Measurements from ENCODE around the gene POU4F2.

POU4F2 gene, protein sequence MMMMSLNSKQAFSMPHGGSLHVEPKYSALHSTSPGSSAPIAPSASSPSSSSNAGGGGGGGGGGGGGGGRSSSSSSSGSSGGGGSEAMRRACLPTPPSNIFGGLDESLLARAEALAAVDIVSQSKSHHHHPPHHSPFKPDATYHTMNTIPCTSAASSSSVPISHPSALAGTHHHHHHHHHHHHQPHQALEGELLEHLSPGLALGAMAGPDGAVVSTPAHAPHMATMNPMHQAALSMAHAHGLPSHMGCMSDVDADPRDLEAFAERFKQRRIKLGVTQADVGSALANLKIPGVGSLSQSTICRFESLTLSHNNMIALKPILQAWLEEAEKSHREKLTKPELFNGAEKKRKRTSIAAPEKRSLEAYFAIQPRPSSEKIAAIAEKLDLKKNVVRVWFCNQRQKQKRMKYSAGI

DNA sequence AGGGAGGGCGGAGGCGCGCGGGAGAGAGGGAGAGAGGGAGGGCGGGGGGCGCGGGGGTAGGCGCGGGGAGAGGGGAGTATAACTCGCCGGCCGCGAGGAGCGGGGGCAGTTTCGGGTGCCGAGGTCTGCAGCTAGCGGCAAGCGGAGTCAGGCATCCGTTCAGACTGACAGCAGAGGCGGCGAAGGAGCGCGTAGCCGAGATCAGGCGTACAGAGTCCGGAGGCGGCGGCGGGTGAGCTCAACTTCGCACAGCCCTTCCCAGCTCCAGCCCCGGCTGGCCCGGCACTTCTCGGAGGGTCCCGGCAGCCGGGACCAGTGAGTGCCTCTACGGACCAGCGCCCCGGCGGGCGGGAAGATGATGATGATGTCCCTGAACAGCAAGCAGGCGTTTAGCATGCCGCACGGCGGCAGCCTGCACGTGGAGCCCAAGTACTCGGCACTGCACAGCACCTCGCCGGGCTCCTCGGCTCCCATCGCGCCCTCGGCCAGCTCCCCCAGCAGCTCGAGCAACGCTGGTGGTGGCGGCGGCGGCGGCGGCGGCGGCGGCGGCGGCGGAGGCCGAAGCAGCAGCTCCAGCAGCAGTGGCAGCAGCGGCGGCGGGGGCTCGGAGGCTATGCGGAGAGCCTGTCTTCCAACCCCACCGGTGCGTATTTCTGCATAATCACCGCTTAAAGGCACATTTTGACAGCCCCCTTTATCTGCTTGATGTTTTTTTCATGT is at the start of gene POU4F2:
Gene POU4F2 (plus strand): TSS at position 108 of the 720 bp plus-strand sequence. CDS start 248 bp downstream, at position 356.
- DNase-seq, result no peak

DNA sequence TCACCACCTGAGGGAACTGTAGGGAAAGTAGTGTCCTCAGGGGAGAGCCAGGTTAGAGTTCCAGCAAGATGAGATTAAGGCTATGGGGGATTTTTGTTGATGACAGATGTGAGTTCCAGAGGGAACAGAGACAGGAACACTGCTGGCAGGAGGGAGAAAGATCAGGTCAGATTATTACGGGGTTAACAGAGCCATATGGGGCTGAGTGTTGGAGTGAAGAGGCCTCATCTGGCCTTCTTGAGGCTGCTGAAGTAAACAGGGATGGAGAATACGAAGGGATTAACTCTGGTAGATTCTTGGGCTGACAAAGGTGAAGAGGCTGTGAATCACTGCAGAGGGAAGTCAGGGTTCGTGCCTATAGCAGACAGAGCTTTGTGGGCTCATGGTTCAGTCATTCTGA is 47.9 kb upstream of the POU4F2 start:
- no peak for DNase-seq

DNA sequence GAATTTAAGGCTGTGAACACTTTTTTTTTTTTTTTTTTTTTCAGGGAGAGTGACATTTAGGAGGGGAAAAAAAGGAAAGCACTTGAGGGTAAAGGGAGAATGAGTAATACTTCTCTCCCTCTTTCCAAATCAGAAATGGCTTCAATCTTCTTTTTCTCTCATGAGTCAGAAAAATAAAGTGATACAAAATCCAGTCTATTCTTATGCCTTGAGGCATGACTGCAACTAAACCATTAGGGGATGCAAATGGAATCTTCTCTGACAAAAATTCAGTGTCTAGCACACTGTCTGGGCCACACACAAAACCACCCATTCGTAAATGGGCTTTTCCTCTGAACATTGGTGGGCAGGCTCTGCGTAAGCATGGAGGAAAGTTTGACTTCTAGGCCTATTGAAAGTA is 46.7 kb upstream of the POU4F2 start:
- DNase-seq, result no peak

DNA sequence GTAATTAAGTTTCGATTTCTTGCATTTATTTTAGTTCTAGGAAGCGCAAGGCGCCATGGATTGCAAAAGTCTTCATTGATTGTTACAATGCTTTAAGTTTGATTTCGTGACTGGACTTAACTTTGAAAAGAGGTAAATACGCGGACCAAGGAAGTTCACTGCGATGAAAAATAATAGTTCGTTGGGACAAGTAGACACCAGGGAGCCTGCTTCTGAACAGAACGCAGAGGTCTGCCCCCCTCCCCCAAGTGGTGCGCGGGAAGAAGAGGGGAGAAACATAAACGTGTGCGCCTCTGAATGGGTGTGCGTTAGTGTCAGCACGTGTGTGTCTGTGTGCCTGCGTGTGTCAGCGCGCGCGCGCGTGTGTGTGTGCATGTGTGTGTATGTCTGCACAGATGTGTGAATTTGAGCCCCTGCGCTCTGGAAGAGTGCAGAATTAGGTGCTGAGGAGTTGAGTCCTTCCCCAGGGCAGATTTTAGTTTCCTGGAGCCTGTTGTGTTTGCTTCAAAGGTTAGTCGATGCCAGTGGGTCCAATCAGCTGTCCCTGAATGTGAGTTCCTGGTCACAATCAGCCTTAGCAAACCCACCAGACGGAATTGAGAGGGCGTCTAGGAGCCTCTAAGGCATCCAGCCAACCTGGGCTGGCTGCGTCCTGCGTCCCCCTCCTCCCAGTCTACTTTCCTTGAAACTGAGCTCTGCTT is 5.8 kb upstream of the POU4F2 start:
- DNase-seq, result no peak

DNA sequence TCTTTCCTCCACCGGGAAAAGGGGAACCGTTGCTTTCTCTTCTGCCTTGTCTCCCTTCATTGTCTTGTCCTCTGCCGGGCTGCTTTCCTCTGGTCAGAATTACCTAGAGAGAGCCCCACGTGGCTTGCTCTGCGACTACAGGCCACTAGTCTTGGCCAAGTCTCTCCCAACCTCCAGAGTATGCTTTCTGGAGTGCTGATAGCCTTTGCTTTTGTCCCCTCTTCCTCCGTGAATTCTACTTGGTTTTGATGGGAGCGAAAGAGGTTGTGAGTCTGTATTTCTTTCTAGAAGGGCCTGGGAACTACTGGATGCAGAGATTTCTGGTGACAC is 5.3 kb upstream of the POU4F2 start:
- no peak for DNase-seq

DNA sequence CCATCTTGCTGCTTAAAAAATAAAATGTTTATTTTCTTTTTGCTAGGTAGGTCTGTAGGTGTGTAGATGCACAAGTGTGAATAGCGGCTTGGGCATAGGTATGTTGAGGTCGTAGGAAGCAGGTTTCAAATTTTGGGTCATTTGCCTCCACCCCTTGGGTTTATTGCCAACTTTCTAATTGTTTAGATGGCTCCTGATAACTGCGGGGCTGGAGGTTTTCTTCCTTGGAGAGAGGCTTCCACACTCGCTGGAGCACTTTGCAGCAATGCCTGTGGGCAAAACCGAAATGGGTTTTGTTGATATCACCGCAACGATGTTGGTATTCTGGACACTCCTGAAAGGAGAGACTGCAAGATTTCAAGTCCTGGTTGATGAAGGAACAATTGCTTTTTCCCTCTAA is 3.9 kb upstream of the POU4F2 start:
- DNase-seq, result no peak

DNA sequence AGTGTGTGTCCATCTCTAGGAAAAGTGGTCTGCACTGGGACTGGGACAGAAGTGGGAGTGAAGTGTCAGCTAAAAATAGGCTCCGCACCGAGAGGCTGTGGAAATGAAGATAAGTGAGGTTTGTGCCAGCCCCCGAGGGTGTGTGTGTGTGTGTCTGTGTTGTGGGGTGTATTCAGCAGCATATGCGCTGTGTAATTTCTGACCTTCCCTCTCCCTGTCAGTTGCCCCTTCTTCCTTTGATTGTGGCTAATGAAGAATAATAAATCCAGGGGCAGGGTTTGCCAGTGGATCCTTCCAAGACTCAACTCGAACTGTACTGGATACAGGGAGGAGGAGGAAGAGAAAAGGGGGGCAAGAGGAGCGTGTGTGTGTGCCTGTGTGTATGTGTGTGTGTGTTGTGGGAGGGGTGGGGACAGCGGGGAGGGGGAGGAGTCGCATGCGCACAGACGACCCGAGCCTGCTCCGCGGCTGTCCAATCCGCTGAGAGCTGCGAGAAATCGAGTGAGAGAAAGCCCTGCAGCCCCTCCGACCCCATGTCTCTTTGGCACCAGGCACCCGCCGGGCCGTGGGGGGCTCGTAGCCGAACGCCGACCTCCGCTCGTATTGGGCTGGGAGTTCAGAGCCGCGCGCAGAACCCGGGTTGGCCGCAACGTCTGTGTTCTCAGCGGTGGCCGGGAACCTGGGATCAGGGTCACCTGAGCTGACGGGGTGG is 916 bp upstream of the POU4F2 start:
- DNase-seq, result no peak

DNA sequence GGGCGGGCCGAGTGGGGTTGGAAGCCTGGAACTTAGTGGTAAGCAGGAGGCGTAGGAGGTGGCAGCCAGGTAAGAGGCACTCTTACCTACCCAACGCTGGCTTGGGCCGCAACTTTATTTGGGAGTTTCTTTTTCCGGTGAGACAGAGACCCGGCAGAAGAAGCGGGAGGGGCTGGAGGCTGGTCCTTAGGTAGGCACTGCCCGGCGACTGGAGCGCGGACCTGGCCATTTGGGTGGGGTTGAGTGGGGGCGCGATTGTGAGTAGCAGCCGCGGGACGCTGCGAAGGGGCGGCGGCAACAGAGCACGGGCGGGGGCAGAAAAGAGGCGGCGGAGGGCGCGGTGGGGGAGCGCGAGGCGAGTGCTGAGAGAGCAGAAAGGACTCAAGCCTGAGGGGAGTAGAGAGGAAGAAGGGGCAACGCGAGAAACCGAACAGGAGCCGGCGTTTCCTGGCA is 334 bp upstream of the POU4F2 start:
- DNase-seq, result no peak

DNA sequence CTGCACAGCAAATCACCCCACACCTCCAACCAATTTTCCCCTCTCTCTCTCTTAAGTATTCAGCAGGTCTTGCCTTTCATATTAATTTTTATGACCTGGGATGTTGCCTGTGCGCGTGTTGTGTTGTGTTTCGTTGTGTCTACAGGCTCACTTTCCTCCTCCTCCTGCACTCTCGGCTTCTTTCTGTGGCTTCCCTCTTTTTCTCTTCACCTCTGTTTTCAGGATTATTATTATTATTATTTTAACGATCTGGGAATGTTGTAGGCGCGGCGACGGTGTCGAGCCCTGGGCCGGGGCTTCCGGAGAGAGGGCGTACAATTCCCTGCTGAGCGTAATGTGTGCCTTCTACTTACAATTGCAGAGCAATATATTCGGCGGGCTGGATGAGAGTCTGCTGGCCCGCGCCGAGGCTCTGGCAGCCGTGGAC is 826 bp downstream of the POU4F2 start:
- no peak for DNase-seq

DNA sequence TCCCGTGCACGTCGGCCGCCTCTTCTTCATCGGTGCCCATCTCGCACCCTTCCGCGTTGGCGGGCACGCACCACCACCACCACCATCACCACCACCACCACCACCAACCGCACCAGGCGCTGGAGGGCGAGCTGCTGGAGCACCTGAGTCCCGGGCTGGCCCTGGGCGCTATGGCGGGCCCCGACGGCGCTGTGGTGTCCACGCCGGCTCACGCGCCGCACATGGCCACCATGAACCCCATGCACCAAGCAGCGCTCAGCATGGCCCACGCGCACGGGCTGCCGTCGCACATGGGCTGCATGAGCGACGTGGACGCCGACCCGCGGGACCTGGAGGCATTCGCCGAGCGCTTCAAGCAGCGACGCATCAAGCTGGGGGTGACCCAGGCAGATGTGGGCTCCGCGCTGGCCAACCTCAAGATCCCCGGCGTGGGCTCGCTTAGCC is 1.4 kb downstream of the POU4F2 start:
- DNase-seq, result no peak

DNA sequence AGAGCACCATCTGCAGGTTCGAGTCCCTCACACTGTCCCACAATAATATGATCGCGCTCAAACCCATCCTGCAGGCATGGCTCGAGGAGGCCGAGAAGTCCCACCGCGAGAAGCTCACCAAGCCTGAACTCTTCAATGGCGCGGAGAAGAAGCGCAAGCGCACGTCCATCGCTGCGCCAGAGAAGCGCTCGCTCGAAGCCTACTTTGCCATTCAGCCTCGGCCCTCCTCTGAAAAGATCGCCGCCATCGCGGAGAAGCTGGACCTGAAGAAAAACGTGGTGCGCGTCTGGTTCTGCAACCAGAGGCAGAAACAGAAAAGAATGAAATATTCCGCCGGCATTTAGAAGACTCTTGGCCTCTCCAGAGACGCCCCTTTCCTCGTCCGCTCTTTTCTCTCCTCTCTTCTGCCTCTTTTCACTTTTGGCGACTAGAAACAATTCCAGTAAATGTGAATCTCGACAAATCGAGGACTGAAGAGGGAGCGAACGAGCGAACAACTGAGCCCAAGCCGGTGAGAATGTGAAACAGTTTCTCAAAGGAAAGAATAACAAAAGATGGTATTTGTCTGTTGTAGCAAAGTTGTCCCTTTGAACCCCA is 1.9 kb downstream of the POU4F2 start:
- DNase-seq, result no peak

DNA sequence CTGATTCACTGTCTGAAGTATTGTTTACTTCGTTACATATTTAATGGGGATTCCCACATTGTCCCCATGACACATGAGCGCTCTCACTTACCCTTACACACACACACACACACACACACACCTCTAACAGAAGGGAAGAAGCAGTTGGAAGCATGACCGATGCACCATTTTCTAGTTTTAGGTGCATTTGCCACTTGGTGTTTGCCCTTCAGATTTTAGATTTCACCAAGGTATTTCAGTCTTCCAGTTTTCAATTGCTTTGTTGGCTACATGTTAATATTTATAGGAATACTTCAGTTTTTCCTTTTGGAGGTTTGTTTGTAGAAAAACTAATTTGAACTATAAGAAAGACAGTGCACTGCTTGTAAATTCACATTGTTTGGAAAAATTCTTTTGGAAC is 3.1 kb downstream of the POU4F2 start:
- no peak for DNase-seq

DNA sequence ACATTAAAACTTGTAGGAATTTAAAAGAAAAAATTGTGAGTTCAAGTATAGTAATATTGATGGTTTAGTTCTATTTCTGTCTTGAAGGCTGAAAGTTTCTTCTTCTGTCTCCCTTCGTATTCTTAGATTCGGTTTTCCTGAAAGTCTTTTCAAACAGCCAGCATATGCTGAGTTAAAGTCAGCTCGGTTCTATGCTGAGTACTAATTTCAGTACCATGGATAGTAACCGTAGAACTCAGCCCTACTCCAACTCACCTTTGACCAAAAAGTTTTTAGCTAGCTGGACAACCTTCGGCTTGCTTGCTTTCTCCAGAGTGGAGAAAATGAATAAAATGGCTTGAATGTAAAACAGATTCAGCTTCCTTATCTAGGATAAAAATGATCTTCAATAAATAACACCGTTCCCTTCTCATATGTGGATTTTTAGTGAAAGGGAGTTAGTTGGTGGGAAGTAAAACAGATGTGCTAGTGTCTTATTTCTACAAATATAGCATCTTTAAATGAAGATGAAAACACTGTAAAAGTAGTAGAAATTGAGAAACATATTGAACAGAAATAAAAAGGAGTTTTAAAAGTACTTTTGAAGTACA is 5.2 kb downstream of the POU4F2 start:
- no peak for DNase-seq

DNA sequence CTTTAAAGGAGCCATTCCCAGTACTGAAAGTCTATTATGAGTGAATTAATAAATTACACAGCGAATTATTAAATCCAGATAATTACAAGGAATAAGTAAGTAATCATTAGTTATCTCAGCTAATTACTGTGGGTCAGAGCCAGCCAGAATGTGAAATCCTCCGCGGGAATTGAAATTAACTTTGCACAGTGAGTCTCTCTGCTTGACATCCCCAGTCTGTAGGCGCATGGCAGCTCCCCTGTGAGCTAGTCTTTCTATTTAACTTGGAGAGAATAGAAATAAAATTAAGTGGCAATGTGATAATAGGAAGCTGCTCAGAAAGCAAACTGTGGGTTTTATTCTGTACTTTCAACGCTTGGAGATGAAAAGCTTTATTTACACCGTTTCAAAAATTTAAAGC is 7.2 kb downstream of the POU4F2 start:
- DNase-seq, result no peak

DNA sequence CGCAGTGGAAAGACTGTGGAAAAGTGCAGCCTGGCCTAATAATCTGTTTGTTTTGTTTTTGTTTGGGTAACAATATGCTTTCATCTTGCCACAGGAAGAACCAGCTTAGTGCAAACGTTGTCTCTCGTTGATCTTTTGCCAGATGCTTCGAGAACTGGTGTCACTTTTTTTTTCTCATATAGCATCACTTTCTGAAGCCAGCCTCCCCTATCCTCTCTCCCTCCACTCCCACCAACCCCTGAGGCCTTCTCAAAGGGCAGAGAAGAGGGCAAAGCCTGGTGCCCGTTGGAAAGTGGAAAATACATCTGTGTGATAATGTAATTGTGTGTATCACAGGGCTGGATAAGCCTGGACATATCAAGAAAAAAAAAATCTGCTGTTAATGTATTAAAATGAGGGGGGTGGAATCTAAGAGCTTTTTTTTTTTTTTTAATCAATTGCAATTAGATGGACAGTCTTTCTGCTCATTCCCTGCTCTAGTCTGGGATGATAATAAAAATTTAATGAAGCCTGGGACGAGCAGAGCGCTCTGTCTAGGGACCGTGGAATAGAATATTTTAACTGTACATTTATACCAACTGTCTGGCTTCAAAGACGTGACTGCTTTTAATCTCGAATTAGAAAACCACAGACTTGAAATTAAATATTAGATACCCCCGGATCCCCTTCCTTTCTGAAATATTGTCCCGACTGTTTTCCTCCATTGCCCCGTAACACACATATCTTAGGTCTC is 8.1 kb downstream of the POU4F2 start:
- no peak for DNase-seq

DNA sequence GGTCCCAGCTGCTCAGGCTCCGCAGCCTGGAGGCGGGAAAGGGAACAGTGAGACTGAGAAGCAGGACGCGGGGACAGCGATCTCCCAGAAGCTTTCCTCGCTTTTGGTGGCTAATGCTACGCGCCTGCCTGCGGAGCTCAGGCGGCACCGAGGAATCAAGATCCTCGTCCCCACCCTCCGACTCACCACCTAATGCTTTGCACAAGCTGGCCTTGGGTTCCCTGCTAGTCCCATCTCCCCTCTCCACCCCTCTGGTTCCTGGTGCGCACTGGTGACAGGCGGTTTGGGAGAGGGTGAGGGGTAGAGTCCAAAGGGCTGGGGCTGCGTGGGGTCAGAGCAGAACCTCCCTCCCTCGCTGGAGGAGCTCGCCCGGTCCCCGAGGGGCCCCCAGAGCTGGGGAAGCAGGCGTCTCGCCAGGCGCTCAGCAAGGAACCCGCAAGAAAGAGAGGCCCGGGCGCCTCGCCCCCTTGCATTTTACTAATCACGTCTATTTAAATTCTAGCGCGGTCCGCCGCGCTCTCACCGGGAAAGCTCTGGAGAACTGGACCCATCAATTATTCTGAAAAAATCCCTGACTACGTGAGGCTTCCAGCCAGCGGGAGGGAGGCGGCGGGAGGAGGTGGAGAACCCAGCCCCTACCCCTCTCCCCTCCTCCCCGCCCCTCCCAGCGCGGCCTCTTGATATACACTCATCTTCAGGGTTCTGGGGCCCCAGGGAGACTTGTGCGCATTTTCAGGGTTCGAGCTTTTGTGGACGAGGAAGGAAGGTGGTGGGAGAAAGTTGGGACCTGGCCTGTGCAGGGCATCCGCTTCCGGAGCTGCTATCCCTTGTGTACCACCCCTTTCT is 9.1 kb downstream of the POU4F2 start:
- DNase-seq, result no peak

DNA sequence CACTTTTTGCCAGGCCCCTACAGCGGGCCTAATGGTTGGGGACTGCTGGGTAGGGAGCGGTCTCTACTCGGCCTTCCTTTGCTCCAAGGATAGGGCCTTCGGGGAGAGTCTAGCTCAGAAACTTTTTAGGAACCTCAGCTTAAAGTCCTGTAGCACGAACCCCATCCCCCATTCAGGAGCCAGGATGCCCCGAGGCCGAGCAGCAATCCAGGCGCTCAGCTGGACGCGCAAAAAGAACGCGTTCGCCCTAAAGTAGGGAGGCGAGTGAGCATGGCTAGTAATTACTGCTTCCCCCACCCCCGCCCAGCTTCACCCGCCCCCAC is 9.7 kb downstream of the POU4F2 start:
- DNase-seq, result no peak

DNA sequence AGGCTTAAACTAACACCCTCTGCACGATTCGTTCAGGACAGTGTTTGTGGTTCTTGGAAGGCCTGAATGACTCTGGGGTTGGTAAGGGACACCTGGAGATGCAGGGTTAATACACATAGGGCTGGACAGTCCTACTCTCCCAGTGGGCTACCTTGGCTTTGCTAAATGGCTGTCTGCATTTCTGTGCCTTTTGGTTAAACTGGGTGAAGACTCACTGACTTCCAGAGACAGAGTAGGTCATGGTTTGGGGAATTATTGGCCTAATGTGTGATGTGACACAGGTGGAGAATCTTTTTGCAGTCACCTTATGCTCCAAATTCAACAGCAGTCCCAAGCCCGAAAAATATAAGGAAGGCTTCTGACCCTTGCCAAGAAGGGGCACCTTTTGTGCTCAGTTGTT is 10.5 kb downstream of the POU4F2 start:
- no peak for DNase-seq

DNA sequence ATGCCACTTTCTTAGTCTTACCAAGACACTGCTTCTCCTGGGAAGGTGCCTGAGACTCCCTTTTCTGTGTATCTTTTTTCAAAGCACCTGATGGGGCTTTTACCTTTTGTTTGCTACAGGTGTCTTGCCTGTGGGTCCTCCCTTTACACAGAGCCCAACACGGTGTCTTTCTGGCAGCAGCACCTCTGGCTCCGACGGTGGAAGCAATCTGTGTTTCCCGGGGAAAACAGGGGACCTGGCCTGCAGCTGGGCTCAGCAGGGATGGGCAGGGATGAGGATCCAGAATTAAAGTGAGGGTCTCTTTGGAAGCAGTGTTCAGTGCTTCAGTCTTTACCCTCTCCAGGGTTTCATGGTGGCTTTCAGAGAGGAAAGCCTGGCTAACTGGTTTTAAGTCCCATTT is 11.3 kb downstream of the POU4F2 start:
- no peak for DNase-seq

DNA sequence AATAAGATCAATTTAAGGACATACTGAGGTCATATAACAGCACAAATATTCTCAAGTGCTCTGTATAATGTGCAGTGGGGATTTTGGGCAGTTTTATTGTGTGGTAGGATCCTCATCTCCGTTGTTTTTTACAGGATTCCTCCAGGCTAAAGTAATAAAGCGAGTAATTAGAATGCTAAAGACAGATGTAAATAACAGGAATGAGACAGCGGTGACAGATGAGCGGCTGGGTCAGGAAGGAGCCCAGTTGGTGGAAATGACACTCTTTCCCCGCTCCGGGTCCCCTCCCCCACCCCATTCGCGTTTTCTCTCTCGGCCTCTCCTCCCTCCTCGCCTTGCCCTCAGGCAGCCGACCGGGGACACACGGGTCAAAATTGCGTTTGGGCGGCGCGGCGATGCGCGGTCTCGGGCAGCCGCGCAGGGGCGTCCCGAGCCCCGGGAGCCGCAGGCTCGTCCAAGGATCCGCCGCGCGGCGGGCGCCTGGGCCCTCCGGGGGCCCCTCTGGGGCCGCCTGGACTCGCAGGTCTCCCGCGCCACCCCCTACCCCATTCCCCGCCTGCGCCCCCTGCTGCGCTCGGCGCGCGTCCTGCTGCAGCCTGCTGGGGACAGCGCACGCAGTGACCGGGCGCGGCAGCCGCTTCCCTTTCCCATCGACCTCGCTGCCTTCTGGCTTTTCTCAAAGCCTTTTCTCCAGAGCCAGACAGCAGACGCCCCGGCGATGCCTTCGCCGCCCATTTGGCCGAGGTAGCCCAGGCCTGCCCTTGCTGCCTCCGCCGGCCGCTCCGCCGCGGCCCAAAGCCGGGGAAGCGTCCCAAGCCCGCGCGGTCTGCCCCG is 16.2 kb downstream of the POU4F2 start:
- no peak for DNase-seq

Measured in NCI-H2227 treated with DMSO at 0.1 percent for 48 hours (cell line).